ENCODE results near the gene TMEM131.
A peak's percentile ranks its signal among the peaks of the same experiment; 100 is the strongest.
"Not testable (repeated sequence)": the region's sequence is repeated elsewhere in the genome, so short reads cannot be mapped to it uniquely, and the experiment has no call there.

TMEM131 gene

DNA sequence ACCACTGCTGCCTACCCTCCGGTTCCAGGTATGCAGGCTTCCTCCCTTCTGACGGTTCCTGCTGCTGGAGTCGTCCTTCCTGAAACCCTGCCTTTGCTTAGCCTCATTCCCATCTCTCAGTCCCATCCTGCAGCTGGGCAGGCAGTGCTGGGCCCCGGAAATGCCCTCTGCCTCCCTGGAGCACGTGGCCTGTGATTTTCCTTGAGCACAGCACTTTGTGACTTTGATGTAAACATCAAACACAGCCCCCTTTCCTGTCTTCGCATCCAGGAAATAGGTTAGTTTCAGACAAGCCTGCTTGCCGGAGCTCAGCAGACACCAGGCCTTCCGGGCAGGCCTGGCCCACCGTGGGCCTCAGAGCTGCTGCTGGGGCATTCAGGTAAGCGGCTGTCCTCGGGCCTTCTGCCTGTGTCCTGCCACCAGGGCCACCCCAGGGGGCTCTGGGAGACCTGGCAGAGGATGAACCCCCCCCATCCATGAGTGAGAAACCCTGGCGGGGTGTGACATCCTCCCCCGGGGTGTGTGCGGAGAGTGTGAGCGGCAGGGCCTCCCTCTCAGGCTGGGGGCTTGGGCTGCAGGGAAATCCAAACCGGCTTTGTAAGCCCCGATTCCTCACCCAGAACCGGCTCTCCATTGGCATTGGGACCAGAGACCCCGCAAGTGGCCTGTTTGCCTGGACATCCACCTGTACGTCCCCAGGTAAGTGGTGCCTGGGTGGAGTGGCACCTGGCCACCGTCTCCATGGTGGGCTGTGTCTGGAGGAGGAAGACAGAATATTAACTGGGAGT lies 282.3 kb downstream of the TMEM131 start, which contains the start of gene ZAP70:
Gene ZAP70 (plus strand): TSS at position 281 of the 788 bp plus-strand sequence. CDS start 10,461 bp downstream, outside the sequence.
- Mint-ChIP-seq H3K4me1 (ENCODE audit: low read depth) (peaks cover 65% of the 10 kb centered on the region), H3K36me3 (ENCODE audit: low read depth) (peaks cover 44% of the 10 kb centered on the region), H3K9me3 (no peaks in the 10 kb centered on the region)

DNA sequence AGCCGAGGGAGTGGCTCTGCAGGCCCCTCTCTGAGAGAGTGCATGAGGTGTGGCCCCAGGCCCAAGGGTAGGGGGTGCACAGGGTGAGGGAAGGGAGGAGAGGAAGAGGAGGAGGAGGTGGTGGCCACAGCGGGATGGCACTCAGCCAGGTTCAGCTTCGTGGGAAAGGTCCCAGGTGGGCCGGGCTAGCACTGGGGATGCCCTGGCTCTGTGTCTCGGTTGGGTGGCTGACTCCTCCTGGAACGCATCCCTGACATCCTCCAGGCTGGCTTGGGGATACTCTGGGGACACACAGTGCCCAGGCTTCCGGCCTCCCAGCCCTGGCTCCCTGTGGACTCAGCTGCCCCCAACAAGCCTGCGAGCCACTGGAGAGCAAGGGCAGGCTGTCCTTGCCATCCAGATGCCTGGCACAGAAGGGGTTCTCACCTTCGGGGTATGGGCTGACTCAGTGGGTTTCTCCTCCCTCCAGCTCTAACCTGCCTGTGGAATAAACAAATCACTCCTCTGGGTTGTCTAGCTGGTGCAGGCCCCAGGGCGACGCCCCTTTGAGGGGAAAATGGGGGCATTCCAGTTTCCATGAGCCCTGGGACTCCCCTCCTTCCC lies 283.0 kb downstream of the TMEM131 start:
- peak overlapping the region; percentile 99 for H3K27ac Mint-ChIP-seq
- peak overlapping the region; percentile 94 for H3K4me3 Mint-ChIP-seq
- H3K27me3 Mint-ChIP-seq (ENCODE audit: low read depth): no peaks in the 10 kb centered on the region
- H3K4me1 Mint-ChIP-seq (ENCODE audit: low read depth): peaks cover 59% of the 10 kb centered on the region
- H3K9me3 Mint-ChIP-seq: no peaks in the 10 kb centered on the region
- H3K36me3 Mint-ChIP-seq (ENCODE audit: low read depth): peaks cover 41% of the 10 kb centered on the region

More for the DNA sequence above, 282.3 kb downstream of the TMEM131 start, which contains the start of gene ZAP70:
- Mint-ChIP-seq H3K27me3 (ENCODE audit: low read depth) (no peaks in the 10 kb centered on the region), H3K4me3 (peak within 1 kb of the TSS; percentile 94), H3K27ac (peak within 1 kb of the TSS; percentile 99)

DNA sequence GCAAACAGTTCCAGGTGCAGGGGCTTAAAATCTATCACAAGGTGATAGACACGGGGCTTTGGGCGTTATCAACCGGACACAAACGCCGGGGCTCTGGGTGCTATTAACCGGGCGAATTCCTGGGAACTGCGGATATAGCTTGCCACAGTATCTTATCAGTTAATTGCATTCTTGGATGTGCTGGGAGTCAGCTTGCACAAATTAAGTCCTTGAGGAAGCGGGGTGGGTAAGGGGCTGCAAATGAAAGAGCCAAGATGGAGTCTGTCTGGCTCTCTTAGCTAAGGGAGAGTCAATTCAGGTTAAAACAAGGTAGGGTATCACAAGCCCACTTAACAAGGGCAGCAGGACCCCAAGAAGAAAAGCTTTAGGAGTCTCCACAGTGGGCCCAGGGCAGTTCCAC lies 283.6 kb downstream of the TMEM131 start:
- not testable (repeated sequence) for H3K9me3 Mint-ChIP-seq; H3K27me3 Mint-ChIP-seq (ENCODE audit: low read depth)
- peaks cover 53% of the 10 kb centered on the region for H3K4me1 Mint-ChIP-seq (ENCODE audit: low read depth)
- peaks cover 37% of the 10 kb centered on the region for H3K36me3 Mint-ChIP-seq (ENCODE audit: low read depth)
- peak overlapping the region; percentile 70 for H3K4me3 Mint-ChIP-seq
- peak overlapping the region; percentile 99 for H3K27ac Mint-ChIP-seq

DNA sequence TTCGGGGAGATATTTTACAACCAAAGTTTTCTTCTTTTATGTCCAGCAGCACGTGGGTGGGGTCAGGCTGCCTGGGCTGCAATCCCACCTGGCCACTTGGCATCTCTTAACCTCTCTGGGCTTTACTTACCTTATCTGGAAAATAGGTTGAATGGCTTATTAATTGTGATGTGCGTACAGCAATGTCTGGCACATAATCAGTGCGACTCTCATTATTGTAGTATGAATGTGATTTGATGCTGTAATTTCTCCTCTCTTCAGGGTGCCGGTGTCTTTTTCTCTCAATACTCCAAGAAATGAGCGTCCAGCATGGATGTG lies 284.4 kb downstream of the TMEM131 start:
- Mint-ChIP-seq H3K27ac (peak overlapping the region; percentile 99), H3K4me1 (ENCODE audit: low read depth) (peaks cover 46% of the 10 kb centered on the region), H3K36me3 (ENCODE audit: low read depth) (peaks cover 31% of the 10 kb centered on the region), H3K9me3 (no peaks in the 10 kb centered on the region), H3K27me3 (ENCODE audit: low read depth) (no peaks in the 10 kb centered on the region), H3K4me3 (peak overlapping the region; percentile 15)

DNA sequence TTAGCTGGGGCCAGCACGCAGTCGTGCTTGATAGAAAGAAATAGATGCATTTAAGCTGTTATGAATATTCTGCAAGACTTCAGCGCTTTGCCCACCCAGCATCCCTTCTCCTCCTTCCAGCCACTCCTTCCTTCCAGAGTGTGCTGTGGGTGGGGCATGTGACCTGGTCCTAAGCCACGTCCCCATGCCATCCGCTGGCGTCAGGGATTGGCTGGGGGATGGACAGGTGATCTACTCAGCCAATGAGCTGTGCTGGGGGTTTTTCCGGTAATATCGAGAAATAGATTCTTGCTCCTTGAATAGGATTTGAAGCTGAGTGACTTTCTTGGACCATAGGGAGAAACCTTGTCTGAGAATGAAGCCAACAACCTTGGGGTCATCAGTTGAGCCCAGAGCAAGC lies 287.1 kb downstream of the TMEM131 start:
- H3K9me3 Mint-ChIP-seq: no peaks in the 10 kb centered on the region
- no peaks in the 10 kb centered on the region for H3K27me3 Mint-ChIP-seq (ENCODE audit: low read depth)
- no peak overlapping the region for H3K27ac Mint-ChIP-seq
- H3K4me1 Mint-ChIP-seq (ENCODE audit: low read depth): peaks cover 32% of the 10 kb centered on the region
- H3K4me3 Mint-ChIP-seq: no peak overlapping the region
- H3K36me3 Mint-ChIP-seq (ENCODE audit: low read depth): peaks cover 6% of the 10 kb centered on the region

DNA sequence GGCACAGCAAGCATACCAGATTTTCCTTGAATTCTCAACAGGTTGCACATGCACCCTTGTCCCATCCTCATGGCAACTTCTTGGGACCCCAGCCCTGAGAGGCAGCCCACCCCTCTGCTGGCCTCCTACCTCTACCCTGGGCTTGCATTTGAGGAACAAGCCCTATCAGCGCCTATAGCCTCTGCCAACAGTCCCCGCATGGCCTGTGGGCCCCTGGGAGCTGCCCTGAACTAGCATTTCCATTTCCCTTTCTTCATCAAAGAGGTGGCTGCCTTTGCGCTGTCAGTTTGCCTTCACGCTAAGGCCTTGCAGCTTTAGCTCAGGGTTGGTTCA lies 287.7 kb downstream of the TMEM131 start:
- peaks cover 1% of the 10 kb centered on the region for H3K27me3 Mint-ChIP-seq (ENCODE audit: low read depth)
- no peak overlapping the region for H3K27ac Mint-ChIP-seq
- peaks cover 2% of the 10 kb centered on the region for H3K36me3 Mint-ChIP-seq (ENCODE audit: low read depth)
- H3K9me3 Mint-ChIP-seq: no peaks in the 10 kb centered on the region
- H3K4me3 Mint-ChIP-seq: no peak overlapping the region
- peaks cover 26% of the 10 kb centered on the region for H3K4me1 Mint-ChIP-seq (ENCODE audit: low read depth)

DNA sequence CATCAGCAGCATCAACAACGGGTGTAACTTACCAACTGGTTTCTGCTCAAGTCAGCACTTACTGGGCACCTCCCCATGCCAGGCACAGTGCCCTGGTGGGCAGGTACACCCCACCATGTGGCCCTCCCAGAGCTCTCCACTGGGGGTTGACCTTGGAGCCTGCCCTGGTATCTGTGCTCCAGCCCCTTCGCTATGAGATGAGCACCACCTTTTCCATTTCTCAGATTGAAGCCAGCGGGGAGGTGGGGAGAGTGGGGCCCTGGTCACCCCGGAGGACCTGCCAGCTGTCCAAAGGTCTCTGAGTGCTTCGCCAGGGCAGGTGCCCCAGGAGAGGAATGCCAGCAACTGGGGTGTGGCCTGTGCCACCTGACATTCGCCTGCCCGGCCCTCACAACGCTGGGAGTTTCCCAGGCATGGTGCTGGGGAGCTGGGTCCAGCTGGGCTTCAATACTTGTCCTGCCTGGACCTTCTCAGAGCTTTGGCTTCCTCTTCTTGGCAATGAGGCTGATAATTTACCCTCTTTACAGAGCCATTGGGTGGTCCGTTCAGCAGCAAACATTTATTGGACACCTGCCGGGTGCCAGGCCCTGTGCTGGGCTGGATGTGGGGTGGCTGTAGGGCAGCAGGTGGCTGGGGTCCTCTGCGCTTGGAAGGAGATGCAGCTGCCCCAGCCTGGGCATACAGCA lies 288.2 kb downstream of the TMEM131 start:
- Mint-ChIP-seq H3K27ac (no peak overlapping the region), H3K4me1 (ENCODE audit: low read depth) (peaks cover 24% of the 10 kb centered on the region), H3K27me3 (ENCODE audit: low read depth) (peaks cover 6% of the 10 kb centered on the region), H3K9me3 (no peaks in the 10 kb centered on the region), H3K36me3 (ENCODE audit: low read depth) (peaks cover 2% of the 10 kb centered on the region), H3K4me3 (no peak overlapping the region)

DNA sequence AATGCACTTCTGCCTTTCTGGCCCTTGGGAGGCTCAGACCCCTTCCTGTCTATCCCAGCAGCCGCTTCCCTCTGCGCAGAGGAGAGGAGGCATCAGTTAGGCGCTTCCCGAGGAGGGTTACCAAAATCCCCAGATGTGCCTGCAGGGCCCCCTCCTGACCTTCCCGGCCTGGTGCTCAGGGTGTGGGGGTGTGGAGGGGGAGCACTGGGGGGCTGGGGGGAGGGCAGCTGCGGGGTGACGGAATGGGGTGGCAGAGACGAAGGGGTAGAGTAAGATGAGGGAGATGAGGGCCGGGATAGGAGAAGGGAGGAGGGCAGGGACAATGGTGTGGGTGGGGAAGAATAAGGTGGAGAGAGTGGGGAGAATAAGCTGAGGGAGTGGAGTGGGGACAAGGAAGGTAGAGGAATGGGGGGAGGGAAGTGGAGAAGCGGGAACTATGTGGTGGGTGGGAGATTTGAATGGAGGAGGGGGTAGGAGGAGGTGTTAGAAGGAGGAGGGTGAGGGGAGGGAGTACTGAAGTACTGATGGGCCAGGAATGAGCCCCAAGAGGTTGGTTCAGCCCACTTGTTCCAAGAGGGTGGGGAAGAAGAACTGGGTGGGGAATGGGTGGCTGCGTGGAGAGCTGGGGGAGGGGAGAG lies 288.9 kb downstream of the TMEM131 start:
- Mint-ChIP-seq H3K4me1 (ENCODE audit: low read depth) (peaks cover 18% of the 10 kb centered on the region), H3K4me3 (no peak overlapping the region), H3K27me3 (ENCODE audit: low read depth) (peaks cover 7% of the 10 kb centered on the region), H3K9me3 (no peaks in the 10 kb centered on the region), H3K27ac (no peak overlapping the region), H3K36me3 (ENCODE audit: low read depth) (peaks cover 2% of the 10 kb centered on the region)
